Measurements from ENCODE around the gene CDHR3. TPM values are rescaled to one million over a fixed set of nuclear protein-coding genes. Genes with fewer than 3 reads are reported as not detected.

CDHR3 gene
- total RNA-seq, 1 experiment from 2014 or later = 3.3 TPM

- peak; percentile 86 for DNase-seq
- Histone ChIP-seq H4K91ac (ENCODE audit: insufficient read length, low read depth, low read length) (no peak overlapping the region), H3K79me2 (ENCODE audit: insufficient read depth, low read length) (no peaks in the 10 kb centered on the region), H2BK120ac (ENCODE audit: low read depth, low read length, poor library complexity, severe bottlenecking) (no peak overlapping the region), H2BK20ac (ENCODE audit: low read depth, low read length, poor library complexity, severe bottlenecking) (no peak overlapping the region), H3K4me2 (ENCODE audit: insufficient read depth, insufficient read length, low read length) (no peak overlapping the region), H2BK5ac (ENCODE audit: insufficient read length, low read length) (no peak overlapping the region), H3K9ac (ENCODE audit: extremely low read depth, insufficient read length, low read length) (no peak overlapping the region), H3K9me3 (ENCODE audit: control insufficient read depth, low read depth, low read length) (no peaks in the 10 kb centered on the region), H2BK12ac (ENCODE audit: insufficient read length, low read depth, low read length) (no peak overlapping the region), H3K79me1 (ENCODE audit: insufficient read depth, low read depth, low read length, poor library complexity, severe bottlenecking) (no peaks in the 10 kb centered on the region), H4K20me1 (ENCODE audit: control insufficient read depth, insufficient read depth, insufficient read length) (no peaks in the 10 kb centered on the region), H3K14ac (ENCODE audit: insufficient read depth, low read length) (no peak overlapping the region), H4K5ac (ENCODE audit: insufficient read length, low read depth, low read length) (no peak overlapping the region), H3K18ac (ENCODE audit: insufficient read length, low read depth, low read length) (no peak overlapping the region), H3T11ph (ENCODE audit: low read length) (no peak overlapping the region), H2AFZ (ENCODE audit: low read length) (no peak overlapping the region), H3K23ac (ENCODE audit: insufficient read length, low read depth, low read length) (no peak overlapping the region), H3K27me3 (ENCODE audit: insufficient read depth, low read length) (no peaks in the 10 kb centered on the region), H3K23me2 (ENCODE audit: insufficient read length, low read depth, low read length, poor library complexity, severe bottlenecking) (no peaks in the 10 kb centered on the region), H2AK5ac (ENCODE audit: insufficient read length, low read length) (no peak overlapping the region), H3K4me1 (ENCODE audit: insufficient read depth, low read length) (peaks cover 22% of the 10 kb centered on the region), H2BK15ac (ENCODE audit: low read depth, low read length) (no peak overlapping the region), H3K56ac (ENCODE audit: insufficient read length, low read depth, low read length) (no peak overlapping the region), H4K8ac (replicated peaks; ENCODE audit: insufficient read length, low read depth, low read length) (no peak overlapping the region), H3K27ac (ENCODE audit: insufficient read length, low read depth, low read length) (peak overlapping the region; percentile 34), H3K4ac (ENCODE audit: low read depth, low read length) (no peak overlapping the region)
- no CpG with 5 or more reads among the region's 5 CpGs for WGBS (ENCODE audit: extremely low coverage, insufficient read length, low lambda C conversion rate)
- Mint-ChIP-seq H3K36me3 (ENCODE audit: insufficient read depth in 1 of 3, low read depth in 3 of 3) (0 out of 7 replicates have a peak, but pooled peaks cover 0 to 2% (median 0%) of the 10 kb centered on the region in 3 experiments), H3K4me1 (peaks cover 55 to 59% of the 10 kb centered on the region in 2 experiments), H3K9me3 (peaks cover 0 to 2% of the 10 kb centered on the region in 2 experiments; a peak in 1 of 5 replicates), H3K27ac (peak overlapping the region; percentile 85 to 97 (median 94)), H3K4me3 (no peak overlapping the region; a peak in 2 of 5 replicates), H3K27me3 (ENCODE audit: low read depth) (peaks cover 4% of the 10 kb centered on the region)
- peak; percentile 55 for TF ChIP-seq CTCF (conservative IDR thresholded peaks at IDR 0.05)
Observed at GRCh38 chr7:105990727-105991453, 27.8 kb downstream of the CDHR3 start.

Data from H9 (cell line).